Activated CD8-positive, alpha-beta T cell treated with anti-CD3 and anti-CD28 coated beads for 36 hours (primary cell): ENCODE data around the gene HARBI1. TPM values are rescaled to one million over a fixed set of nuclear protein-coding genes. Genes with fewer than 3 reads are reported as not detected.
"Not testable (repeated sequence)": the region's sequence is repeated elsewhere in the genome, so short reads cannot be mapped to it uniquely, and the experiment has no call there.

Experiments used
- ATAC-seq: fragments of 200-7000 bp; cut with Tn5 transposase; one replicate; pipeline ENCODE4 v1.10.0; 2021; ENCODE audit warnings: mild to moderate bottlenecking, moderate library complexity
- CTCF ChIA-PET: fragments of 350-600 bp; sonication (Branson Sonifier 250); formaldehyde crosslinking; loops from one replicate; lab custom pipeline; 2021; ENCODE audit warnings: antibody characterized with exemption; lab: Charles Lee
- POLR2A ChIA-PET: fragments of 350-600 bp; sonication (Branson Sonifier 250); formaldehyde crosslinking; loops from one replicate; lab custom pipeline; 2021; ENCODE audit warnings: antibody characterized with exemption; lab: Charles Lee
- DNase-seq: peaks from one replicate; pipeline ENCODE4 v3.0.0-alpha.2; 2020
- H3K27ac Mint-ChIP-seq: one replicate; pipeline ENCODE4 v1.8.0; 2021; ENCODE audit warnings: mild to moderate bottlenecking, mixed read lengths
- H3K27me3 Mint-ChIP-seq: one replicate; pipeline ENCODE4 v1.8.0; 2021; ENCODE audit warnings: mixed read lengths
- H3K36me3 Mint-ChIP-seq: one replicate; pipeline ENCODE4 v1.8.0; 2021; ENCODE audit warnings: low read depth, mixed read lengths
- H3K4me1 Mint-ChIP-seq: one replicate; pipeline ENCODE4 v1.8.0; 2021; ENCODE audit warnings: low read depth, mixed read lengths
- H3K4me3 Mint-ChIP-seq: one replicate; pipeline ENCODE4 v1.8.0; 2021; ENCODE audit warnings: mild to moderate bottlenecking, moderate library complexity, mixed read lengths
- H3K9me3 Mint-ChIP-seq: one replicate; pipeline ENCODE4 v1.8.0; 2021; ENCODE audit warnings: mixed read lengths
- CTCF ChIP-seq: fragments of 200-600 bp; IDR thresholded peaks from one replicate; pipeline ENCODE4 v1.8.0; 2022; ENCODE audit warnings: antibody characterized with exemption, mild to moderate bottlenecking
- intact Hi-C: fragments of 100-400 bp; cut with micrococcal nuclease; formaldehyde crosslinking; loops from one replicate; pipeline ENCODE4 v1.10.0; 2022
- total RNA-seq, 2 experiments: library from RNA; stranded (reverse); gene quantifications; one replicate each; pipeline ENCODE4 v1.2.3, GENCODE V29; 2021

HARBI1 gene
- total RNA-seq, 2 experiments from 2014 or later: 3.1 to 3.3 TPM

GRCh38 chr11:46590740-46591605 lies 26.1 kb downstream of the HARBI1 start:
- H3K9me3 Mint-ChIP-seq: no peaks in the 10 kb centered on the region
- CTCF ChIA-PET: interaction anchor here (1.8 to 3.4 kb wide), 2 partner anchors 62 to 202 kb away, joined by 5 to 11 read pairs; no protein-coding TSS in a partner anchor
- intact Hi-C loops: no loop called here
- no peaks in the 10 kb centered on the region for H3K27me3 Mint-ChIP-seq
- no peak for TF ChIP-seq CTCF
- no peak overlapping the region for H3K4me3 Mint-ChIP-seq
- ATAC-seq (no peak), DNase-seq (no peak)
- peaks cover 6% of the 10 kb centered on the region for H3K36me3 Mint-ChIP-seq
- H3K27ac Mint-ChIP-seq: no peak overlapping the region
- POLR2A ChIA-PET: interaction anchor here (1.3 kb wide), 1 partner anchor 27 kb away, joined by 4 read pairs; the partner anchor contains the start of gene ATG13
- H3K4me1 Mint-ChIP-seq: peaks cover 39% of the 10 kb centered on the region

GRCh38 chr11:46588915-46589314 lies 28.1 kb downstream of the HARBI1 start:
- ATAC-seq (no peak), DNase-seq (no peak)
- H3K9me3 Mint-ChIP-seq: no peaks in the 10 kb centered on the region
- intact Hi-C loops: no loop called here
- peaks cover 32% of the 10 kb centered on the region for H3K4me1 Mint-ChIP-seq
- no peak overlapping the region for H3K4me3 Mint-ChIP-seq
- H3K27me3 Mint-ChIP-seq: no peaks in the 10 kb centered on the region
- H3K36me3 Mint-ChIP-seq: peaks cover 9% of the 10 kb centered on the region
- ChIA-PET CTCF (interaction anchor here (3.4 kb wide), 1 partner anchor 60 kb away, joined by 11 read pairs; no protein-coding TSS in a partner anchor), POLR2A (interaction anchor here (0.6 kb wide), 1 partner anchor 964 kb away, joined by 3 read pairs; no protein-coding TSS in a partner anchor)
- TF ChIP-seq CTCF: no peak
- no peak overlapping the region for H3K27ac Mint-ChIP-seq

GRCh38 chr11:46588131-46588530 lies 28.9 kb downstream of the HARBI1 start:
- ATAC-seq (no peak), DNase-seq (no peak)
- CTCF ChIA-PET: interaction anchor here (1.6 kb wide), 1 partner anchor 18 kb away, joined by 3 read pairs; no protein-coding TSS in a partner anchor
- TF ChIP-seq CTCF: no peak
- Mint-ChIP-seq H3K27me3 (no peaks in the 10 kb centered on the region), H3K4me1 (peaks cover 32% of the 10 kb centered on the region), H3K36me3 (peaks cover 9% of the 10 kb centered on the region), H3K9me3 (no peaks in the 10 kb centered on the region), H3K4me3 (no peak overlapping the region), H3K27ac (no peak overlapping the region)
- intact Hi-C loops: no loop called here
- POLR2A ChIA-PET: interaction anchor here (0.6 kb wide), 1 partner anchor 71 kb away, joined by 3 read pairs; no protein-coding TSS in a partner anchor

DNA sequence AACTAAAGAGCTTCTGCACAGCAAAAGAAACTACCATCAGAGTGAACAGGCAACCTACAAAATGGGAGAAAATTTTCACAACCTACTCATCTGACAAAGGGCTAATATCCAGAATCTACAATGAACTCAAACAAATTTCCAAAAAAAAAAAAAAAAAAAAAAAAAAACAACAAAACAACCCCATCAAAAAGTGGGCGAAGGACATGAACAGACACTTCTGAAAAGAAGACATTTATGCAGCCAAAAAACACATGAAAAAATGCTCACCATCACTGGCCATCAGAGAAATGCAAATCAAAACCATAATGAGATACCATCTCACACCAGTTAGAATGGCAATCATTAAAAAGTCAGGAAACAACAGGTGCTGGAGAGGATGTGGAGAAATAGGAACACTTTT lies 33.5 kb downstream of the HARBI1 start:
- DNase-seq, POLR2A ChIA-PET, H3K27ac Mint-ChIP-seq, H3K4me3 Mint-ChIP-seq, intact Hi-C loops, H3K9me3 Mint-ChIP-seq, ATAC-seq, CTCF ChIA-PET, H3K27me3 Mint-ChIP-seq: not testable (repeated sequence)
- peaks cover 25% of the 10 kb centered on the region for H3K4me1 Mint-ChIP-seq
- H3K36me3 Mint-ChIP-seq: peaks cover 18% of the 10 kb centered on the region

GRCh38 chr11:46582588-46582987 lies 34.4 kb downstream of the HARBI1 start:
- TF ChIP-seq CTCF: no peak
- DNase-seq (no peak), ATAC-seq (no peak)
- H3K27ac Mint-ChIP-seq: no peak overlapping the region
- intact Hi-C loops: no loop called here
- POLR2A ChIA-PET: no interaction called here
- H3K9me3 Mint-ChIP-seq: peaks cover 3% of the 10 kb centered on the region
- H3K27me3 Mint-ChIP-seq: no peaks in the 10 kb centered on the region
- peaks cover 16% of the 10 kb centered on the region for H3K36me3 Mint-ChIP-seq
- CTCF ChIA-PET: no interaction called here
- no peak overlapping the region for H3K4me3 Mint-ChIP-seq
- H3K4me1 Mint-ChIP-seq: peaks cover 19% of the 10 kb centered on the region
